SK-N-MC (cell line): ENCODE data around the gene MB21D2.

ENCODE experiments used
- DNase-seq: peaks from one replicate; pipeline ENCODE4 v3.0.0-alpha.2; 2011; ENCODE audit warnings: low read depth, low spot score
- H3K27ac ChIP-seq: fragments of 200-600 bp; sonication (generic); 2 replicates; pipeline ENCODE4 v1.5.1; 2016; ENCODE audit warnings: mixed run types
- H3K36me3 ChIP-seq: fragments of 200-600 bp; sonication (generic); 2 replicates; pipeline ENCODE4 v1.6.1; 2017; ENCODE audit warnings: antibody characterized with exemption, low read length, mixed read lengths; ENCODE audit not compliant: insufficient read depth
- H3K4me3 ChIP-seq: fragments of 200-600 bp; sonication (generic); 2 replicates; pipeline ENCODE4 v1.5.1; 2016
- H3K9ac ChIP-seq: fragments of 200-600 bp; sonication (generic); 2 replicates; pipeline ENCODE4 v1.8.0; 2017; ENCODE audit warnings: mixed run types, mixed read lengths; ENCODE audit not compliant: insufficient read length
- H3K9me3 ChIP-seq: fragments of 200-600 bp; sonication (generic); 2 replicates; pipeline ENCODE4 v1.6.1; 2017; ENCODE audit warnings: low read depth, mild to moderate bottlenecking, antibody characterized with exemption, low read length, moderate library complexity, mixed read lengths
- EZH2 ChIP-seq: fragments of 200-600 bp; sonication (generic); IDR thresholded peaks from one replicate; pipeline ENCODE4 v1.6.1; 2017; ENCODE audit warnings: antibody characterized with exemption
- FOXP2 ChIP-seq: optimal IDR thresholded peaks from 2 replicates; pipeline ENCODE3; 2011; ENCODE audit warnings: mild to moderate bottlenecking, moderate library complexity; ENCODE audit not compliant: insufficient read depth; ENCODE audit errors: extremely low read length, control extremely low read depth
- POLR2AphosphoS5 ChIP-seq: IDR thresholded peaks from 2 replicates; pipeline ENCODE4 v1.6.1; 2012; ENCODE audit warnings: mild to moderate bottlenecking, low read depth, low read length, borderline replicate concordance

Gene MB21D2

DNA sequence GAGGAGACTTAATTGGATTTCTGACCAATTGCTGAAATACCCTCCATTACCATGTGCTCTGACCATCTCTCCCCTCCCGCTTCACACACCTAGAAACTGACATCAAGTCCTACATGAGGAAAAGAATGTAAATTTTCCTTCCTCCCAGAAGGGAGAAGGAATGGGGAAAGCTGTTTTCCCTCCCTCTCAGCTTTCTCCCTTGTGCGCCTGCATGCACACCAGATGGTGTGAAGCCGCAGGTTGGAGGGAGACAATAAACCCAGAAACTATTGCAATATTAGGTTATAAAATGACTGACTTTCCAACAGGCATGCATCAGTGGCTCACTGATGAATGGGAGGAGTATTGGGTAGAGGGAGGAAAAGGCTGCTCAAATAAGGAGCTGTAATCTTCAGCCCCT, 50.9 kb downstream of the MB21D2 start:
- Histone ChIP-seq H3K9ac (no peak overlapping the region), H3K9me3 (no peaks in the 10 kb centered on the region), H3K27ac (no peak overlapping the region), H3K4me3 (no peak overlapping the region), H3K36me3 (no peaks in the 10 kb centered on the region)
- no peak for TF ChIP-seq POLR2AphosphoS5
- DNase-seq = no peak

DNA sequence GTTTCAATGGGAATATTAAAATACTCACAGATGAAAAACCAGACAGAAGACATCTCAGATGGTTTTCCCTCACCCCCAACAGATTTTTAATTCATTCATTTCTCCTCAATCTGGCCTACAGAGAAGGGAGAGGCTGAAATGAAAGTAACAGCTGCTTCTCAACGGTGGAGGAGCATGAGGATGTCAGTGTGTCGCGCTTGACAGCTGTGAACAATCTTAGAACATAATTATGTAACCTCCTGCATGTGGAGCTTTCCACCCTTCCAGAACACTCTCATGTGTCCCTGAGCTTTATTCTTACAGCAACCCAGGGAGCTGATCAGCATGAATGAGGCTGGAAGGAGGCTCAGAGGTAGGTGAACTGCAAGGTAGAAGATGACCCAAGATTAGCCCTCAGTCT, 52.7 kb downstream of the MB21D2 start:
- no peak overlapping the region for H3K9ac ChIP-seq
- no peak for DNase-seq

DNA sequence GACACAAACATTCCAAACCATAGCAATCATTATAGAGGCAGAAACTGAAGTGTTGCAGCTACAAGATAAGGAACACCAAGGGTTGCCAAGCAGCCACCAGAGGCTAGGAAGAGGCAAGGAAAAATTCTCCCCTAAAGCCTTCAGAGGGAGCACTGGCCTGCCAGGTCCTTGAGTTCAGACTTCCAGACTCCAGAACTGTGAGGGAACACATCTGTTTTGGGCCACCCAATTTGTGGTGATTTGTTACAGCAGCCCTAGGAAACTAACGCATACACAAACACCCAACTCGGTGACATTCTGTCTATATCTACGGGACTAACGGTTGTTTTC, 54.6 kb downstream of the MB21D2 start:
- Histone ChIP-seq H3K27ac (no peak overlapping the region), H3K36me3 (no peaks in the 10 kb centered on the region), H3K9ac (no peak overlapping the region)

More for the DNA sequence above, 52.7 kb downstream of the MB21D2 start:
- Histone ChIP-seq H3K4me3 (no peak overlapping the region), H3K27ac (no peak overlapping the region), H3K36me3 (no peaks in the 10 kb centered on the region), H3K9me3 (no peaks in the 10 kb centered on the region)
- no peak for TF ChIP-seq EZH2
- no peak for TF ChIP-seq POLR2AphosphoS5
- no peak for TF ChIP-seq FOXP2

DNA sequence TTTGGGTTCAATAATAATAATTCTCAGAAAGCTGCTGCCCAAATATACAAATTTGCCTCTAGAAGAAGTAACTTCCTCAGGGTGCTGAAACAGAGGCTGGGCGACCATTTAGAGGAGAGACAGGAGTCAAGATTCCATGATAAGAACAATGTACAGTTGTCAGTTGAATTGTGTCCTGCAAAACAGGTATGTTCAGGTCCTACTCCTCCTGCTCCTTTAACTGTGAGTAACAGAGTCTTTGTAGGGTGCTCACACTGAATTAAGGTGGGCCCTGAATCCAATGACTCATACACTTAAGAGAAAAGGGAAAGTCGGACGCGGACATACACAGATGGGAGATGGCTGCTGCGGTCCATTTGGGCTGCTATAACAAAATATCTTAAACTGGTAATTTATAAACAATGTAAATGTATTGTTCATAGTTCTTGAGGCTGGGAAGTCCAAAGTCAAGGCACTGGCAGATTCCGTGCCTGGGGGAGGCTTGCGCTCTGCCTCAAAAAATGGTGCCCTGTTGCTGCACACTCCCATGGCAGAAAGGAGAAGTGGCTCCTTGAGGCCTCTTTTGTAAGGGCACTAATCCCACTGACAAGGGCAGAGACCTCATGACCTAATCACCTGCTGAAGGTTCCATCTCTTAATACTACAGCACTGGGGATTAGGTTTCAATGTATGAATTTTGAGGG, 55.1 kb downstream of the MB21D2 start:
- TF ChIP-seq POLR2AphosphoS5 = no peak
- no peak for TF ChIP-seq EZH2
- no peak for TF ChIP-seq FOXP2
- DNase-seq = no peak
- Histone ChIP-seq H3K36me3 (no peaks in the 10 kb centered on the region), H3K9me3 (no peaks in the 10 kb centered on the region), H3K4me3 (no peak overlapping the region), H3K9ac (no peak overlapping the region), H3K27ac (no peak overlapping the region)

More for the DNA sequence above, 54.6 kb downstream of the MB21D2 start:
- Histone ChIP-seq H3K9me3 (no peaks in the 10 kb centered on the region), H3K4me3 (no peak overlapping the region)
- no peak for DNase-seq
- TF ChIP-seq FOXP2 (no peak), EZH2 (no peak), POLR2AphosphoS5 (no peak)

DNA sequence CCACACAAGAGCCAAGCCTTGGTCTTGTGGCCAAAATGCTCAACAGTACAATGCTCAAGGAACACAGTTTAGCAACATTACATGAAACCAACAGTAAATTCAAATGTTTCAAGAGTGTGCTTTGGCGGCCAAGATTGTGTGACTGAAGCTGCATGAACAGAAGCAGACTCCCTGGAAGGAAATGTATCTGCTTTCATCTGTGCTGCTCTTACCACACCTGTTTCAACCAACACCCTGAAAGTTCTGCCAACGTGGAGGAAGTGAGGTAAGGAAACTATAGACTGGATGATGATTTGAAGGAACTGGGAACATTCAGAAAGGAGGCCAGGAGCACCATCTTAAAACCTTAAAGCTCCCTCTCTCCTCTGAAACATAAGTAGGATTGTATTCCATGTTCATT, 55.7 kb downstream of the MB21D2 start:
- no peaks in the 10 kb centered on the region for H3K9me3 ChIP-seq
- no peak overlapping the region for H3K4me3 ChIP-seq
- TF ChIP-seq EZH2 (no peak), POLR2AphosphoS5 (no peak), FOXP2 (no peak)
- DNase-seq = no peak
- no peak overlapping the region for H3K27ac ChIP-seq
- H3K36me3 ChIP-seq = no peaks in the 10 kb centered on the region
- H3K9ac ChIP-seq = no peak overlapping the region

DNA sequence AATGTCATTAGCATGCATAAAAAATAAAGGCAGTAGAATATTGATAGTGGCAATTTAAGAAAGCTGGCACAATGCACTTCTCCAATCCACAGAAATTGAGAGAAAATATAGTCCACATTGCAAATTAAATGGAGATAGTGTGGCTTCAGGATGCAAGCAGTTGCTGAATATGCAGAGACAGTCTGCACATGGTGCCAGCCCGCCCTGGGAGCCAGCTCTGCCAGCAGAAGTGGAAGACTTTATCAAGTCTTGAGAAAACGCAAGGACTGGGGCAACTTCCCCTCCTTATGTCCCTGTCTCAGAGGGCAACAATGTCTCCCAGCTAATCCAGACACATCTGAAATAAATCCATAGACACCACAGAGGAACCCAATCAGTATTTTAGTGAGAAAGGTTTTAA, 57.2 kb downstream of the MB21D2 start:
- H3K9me3 ChIP-seq = no peaks in the 10 kb centered on the region
- no peak for DNase-seq
- no peaks in the 10 kb centered on the region for H3K36me3 ChIP-seq
- no peak overlapping the region for H3K9ac ChIP-seq
- TF ChIP-seq FOXP2 (no peak), EZH2 (no peak), POLR2AphosphoS5 (no peak)
- no peak overlapping the region for H3K4me3 ChIP-seq
- no peak overlapping the region for H3K27ac ChIP-seq

DNA sequence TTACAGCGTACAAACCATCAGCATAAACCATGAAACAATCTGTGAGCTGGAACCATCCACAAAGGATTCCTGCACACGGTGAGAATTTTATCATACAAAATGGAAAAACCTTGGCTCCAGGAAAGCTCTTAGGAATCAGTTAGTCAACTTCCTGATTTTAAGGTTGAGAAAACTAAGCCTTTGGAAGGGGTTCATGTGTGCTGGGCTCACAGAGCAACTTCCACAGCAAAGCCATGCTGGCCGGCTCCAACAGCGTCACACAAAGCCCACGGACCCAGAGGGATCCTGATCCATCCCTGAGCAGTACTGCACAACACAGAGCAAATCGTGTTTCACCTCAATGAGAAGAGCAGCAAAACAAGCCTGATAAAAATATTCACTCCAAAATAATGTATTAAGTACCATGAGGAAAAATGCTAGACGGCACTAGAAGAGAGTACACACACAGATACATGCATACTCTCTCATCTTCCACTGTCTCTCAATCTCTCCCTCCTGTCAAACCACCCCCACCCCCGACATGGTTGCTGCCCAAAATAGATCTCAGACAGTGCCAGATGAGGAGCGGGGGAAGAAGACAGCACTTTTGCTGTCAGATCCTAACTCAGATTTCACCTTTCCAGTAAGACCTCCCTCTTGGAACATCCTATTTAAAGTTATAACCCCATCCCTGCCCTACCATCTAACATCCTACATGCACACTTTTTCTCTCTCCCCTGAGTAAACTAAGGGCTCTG, 58.6 kb downstream of the MB21D2 start:
- no peaks in the 10 kb centered on the region for H3K36me3 ChIP-seq
- H3K4me3 ChIP-seq = no peak overlapping the region
- no peaks in the 10 kb centered on the region for H3K9me3 ChIP-seq
- H3K9ac ChIP-seq = no peak overlapping the region
- no peak for TF ChIP-seq EZH2
- no peak for TF ChIP-seq POLR2AphosphoS5
- TF ChIP-seq FOXP2 = no peak
- no peak for DNase-seq
- H3K27ac ChIP-seq = no peak overlapping the region

DNA sequence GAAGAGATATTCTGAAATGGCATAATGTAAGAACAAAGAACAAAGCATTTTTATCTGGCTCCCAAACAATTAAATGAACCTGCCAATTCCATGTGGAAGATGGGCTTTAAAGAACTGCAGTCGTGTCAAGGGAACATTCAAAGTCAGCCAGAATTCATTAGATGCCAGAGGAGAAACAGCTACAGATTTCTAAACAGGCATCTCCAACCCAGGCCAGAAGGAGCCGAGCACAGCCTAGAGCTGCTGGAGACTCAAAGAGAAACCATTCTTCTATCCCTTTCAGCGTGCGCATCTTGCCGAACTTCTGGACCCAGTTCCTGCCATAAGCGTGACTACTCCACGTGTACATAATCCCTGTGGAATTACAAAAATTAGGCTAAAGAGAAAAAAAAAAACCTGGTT, 60.4 kb downstream of the MB21D2 start:
- no peak overlapping the region for H3K27ac ChIP-seq
- TF ChIP-seq FOXP2 (no peak), POLR2AphosphoS5 (no peak), EZH2 (no peak)

DNA sequence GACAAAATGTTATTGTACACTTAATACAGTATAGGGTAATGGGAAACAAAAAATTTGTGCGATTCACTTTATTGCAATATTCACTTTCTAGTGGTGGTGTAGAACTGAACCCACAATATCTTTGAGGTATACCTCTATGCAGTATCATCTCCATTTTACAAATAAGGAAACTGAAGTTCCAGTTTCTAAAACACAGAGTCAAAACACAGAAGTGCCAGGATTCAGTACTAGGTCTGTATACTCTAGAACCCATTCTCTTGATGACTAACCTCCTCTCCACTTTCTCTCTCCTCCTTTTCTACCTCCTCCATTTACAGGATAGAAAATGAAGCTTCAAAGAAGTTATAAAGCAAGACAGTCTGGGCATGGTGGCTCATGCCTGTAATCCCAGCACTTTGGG, 62.2 kb downstream of the MB21D2 start:
- H3K9ac ChIP-seq = no peak overlapping the region
- H3K36me3 ChIP-seq = no peaks in the 10 kb centered on the region
- DNase-seq = no peak
- H3K4me3 ChIP-seq = no peak overlapping the region
- TF ChIP-seq EZH2 = no peak
- TF ChIP-seq FOXP2 = no peak
- TF ChIP-seq POLR2AphosphoS5 = no peak
- no peak overlapping the region for H3K27ac ChIP-seq
- no peaks in the 10 kb centered on the region for H3K9me3 ChIP-seq

More for the DNA sequence above, 60.4 kb downstream of the MB21D2 start:
- no peaks in the 10 kb centered on the region for H3K36me3 ChIP-seq
- no peak for DNase-seq
- no peak overlapping the region for H3K9ac ChIP-seq
- H3K4me3 ChIP-seq = no peak overlapping the region
- no peaks in the 10 kb centered on the region for H3K9me3 ChIP-seq
